Epithelial cell of proximal tubule (primary cell): ENCODE measurements around the gene R3HDM4. TPM values are rescaled to one million over a fixed set of nuclear protein-coding genes. Genes with fewer than 3 reads are reported as not detected.

Experiments used
- DNase-seq: peaks from one replicate; pipeline ENCODE4 v3.0.0-alpha.2; 2011; ENCODE audit warnings: low read depth
- H3K4me3 ChIP-seq: 2 replicates; pipeline ENCODE4 v1.5.1; 2011; ENCODE audit warnings: low read depth, mild to moderate bottlenecking, low read length
- total RNA-seq: library from RNA; depleted of rRNA; stranded (reverse); fragments of >200 nt; gene quantifications from 2 replicates; pipeline ENCODE4 v1.2.3, GENCODE V29; 2015
- TF ChIP-seq, protein P1 (sequence below): conservative IDR thresholded peaks from 2 replicates; pipeline ENCODE4 v1.5.1; 2012; ENCODE audit warnings: low read depth, mild to moderate bottlenecking, low read length

Gene R3HDM4
- total RNA-seq, 1 donor from 2014 or later, result 49.8 TPM

DNA sequence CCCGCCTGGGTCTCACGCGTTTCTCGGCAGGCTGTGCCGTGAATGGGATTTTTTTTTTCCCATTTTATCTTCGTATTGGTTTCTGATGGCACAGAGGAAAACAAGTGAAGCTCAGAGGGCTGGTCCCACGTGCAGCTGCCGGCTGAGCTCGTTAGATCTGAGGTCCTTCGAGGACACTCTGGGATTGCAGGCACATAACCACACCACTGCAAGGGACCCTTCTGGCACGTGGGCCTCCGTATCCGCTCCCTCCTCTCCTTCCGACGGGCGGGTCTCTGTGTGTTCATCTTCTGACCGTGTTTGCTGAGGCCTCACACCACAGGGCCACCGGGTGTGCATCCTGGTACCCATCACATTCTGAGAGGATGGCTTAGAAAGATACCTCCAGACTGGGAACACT is 36.9 kb downstream of the R3HDM4 start:
- DNase-seq, result no peak
- no peak overlapping the region for H3K4me3 ChIP-seq
- TF ChIP-seq, protein P1, sequence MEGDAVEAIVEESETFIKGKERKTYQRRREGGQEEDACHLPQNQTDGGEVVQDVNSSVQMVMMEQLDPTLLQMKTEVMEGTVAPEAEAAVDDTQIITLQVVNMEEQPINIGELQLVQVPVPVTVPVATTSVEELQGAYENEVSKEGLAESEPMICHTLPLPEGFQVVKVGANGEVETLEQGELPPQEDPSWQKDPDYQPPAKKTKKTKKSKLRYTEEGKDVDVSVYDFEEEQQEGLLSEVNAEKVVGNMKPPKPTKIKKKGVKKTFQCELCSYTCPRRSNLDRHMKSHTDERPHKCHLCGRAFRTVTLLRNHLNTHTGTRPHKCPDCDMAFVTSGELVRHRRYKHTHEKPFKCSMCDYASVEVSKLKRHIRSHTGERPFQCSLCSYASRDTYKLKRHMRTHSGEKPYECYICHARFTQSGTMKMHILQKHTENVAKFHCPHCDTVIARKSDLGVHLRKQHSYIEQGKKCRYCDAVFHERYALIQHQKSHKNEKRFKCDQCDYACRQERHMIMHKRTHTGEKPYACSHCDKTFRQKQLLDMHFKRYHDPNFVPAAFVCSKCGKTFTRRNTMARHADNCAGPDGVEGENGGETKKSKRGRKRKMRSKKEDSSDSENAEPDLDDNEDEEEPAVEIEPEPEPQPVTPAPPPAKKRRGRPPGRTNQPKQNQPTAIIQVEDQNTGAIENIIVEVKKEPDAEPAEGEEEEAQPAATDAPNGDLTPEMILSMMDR, result no peak

DNA sequence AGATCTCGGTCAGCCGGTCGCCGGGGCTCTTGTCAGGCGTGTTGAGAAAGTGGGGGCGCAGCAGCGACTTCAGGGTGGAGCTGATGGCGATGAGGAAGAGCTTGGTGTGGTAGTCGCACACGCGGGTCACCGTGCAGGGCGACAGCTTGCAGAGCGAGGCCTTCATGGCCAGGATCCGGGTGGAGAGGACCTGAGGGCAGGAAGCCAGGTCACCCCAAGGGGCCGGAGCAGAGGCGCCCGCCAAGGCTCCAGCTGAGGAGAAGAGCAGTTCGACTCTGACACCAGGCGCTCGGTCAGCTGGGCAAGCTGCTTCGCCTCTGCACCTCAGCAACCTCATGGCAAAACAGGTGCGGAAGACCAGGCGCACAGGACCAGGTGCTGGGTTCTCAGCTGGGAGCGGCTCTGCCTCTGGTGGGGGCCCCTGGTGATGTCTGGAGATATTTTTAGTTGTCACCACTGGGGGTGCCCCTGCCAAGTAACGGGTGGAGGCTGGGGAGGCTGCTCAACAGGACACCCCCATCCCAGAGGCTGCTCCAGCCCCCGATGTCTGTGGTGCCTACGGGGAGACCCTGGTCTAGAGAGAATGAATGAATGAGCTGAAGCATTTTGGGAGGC is 37.6 kb downstream of the R3HDM4 start:
- TF ChIP-seq, protein P1, result no peak
- H3K4me3 ChIP-seq, result no peak overlapping the region
- DNase-seq, result no peak

DNA sequence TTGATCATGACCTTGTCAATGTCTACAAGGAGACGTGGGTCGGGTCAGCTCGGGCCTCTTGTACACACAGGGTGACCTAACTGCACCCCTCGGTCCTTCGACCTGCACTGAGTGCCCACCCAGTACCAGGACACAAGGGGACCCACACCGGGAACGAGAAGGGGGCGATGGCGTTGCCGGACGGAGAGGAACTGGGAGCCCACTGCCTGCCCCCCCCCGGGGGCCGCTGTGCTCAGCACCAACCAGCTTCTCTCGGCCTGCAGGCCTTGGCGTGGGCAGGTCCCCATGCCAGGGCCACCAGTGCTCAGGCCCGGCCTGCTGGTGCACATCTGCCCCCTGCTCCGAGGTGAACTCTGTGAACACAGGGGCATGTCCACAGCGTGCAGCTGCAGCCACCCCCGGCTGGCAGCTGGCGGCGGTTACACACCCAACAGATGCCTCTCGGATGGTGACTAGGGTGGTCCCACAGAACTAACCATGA is 39.4 kb downstream of the R3HDM4 start:
- TF ChIP-seq, protein P1, result no peak
- no peak overlapping the region for H3K4me3 ChIP-seq
- DNase-seq, result no peak

DNA sequence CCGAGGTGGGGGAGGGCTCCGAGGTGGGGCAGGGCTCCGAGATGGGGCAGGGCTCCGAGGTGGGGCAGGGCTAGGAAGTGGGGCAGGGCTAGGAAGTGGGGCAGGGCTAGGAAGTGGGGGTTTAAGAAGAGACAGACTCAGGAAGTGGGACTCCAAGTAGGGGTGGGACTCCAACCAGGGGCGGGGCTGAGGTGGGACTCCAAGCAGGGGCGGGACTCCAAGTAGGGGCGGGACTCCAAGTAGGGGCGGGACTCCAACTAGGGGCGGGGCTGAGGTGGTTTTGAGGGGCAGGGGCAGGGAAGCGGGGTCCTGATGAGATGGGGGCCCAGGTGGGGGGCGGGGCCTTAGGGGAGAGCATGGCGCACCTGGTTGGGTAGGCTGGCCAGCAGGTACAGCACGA is 39.9 kb downstream of the R3HDM4 start:
- DNase-seq, result no peak
- TF ChIP-seq, protein P1, result no peak
- H3K4me3 ChIP-seq, result no peak overlapping the region

DNA sequence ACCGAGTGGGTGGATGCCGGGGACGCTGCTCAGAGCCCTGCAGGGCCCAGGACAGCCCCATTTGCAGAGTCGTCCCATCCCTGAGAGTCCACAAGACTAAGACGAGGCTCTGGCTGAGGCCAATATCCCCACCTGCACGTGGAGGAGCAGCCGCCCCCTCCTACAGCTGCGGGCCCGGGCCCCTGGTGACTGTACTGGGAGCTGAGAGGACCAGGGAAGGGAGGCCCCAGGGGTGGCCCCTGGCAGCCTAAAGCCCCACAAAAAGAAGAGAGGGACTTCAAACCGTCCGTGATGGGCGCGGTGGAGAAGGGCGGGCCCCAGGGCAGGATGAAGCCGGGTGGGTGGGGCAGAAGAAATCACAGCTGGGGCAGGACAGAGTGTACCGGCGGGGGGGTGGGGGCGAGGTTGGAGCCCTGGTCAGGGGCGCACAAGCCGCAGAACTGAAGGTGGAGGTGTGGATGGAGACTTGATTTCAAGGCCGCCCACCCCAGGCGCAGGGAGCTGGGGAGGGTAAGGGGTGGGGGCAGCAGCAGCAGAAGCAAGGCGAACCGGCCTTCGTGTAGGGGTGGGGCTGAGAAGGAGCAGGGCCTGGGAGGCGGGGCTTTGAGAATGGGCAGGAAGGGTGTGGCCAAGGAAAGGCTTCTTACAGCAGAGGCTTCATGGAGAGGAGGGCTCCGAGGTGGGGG is 40.6 kb downstream of the R3HDM4 start:
- no peak overlapping the region for H3K4me3 ChIP-seq
- DNase-seq, result no peak
- TF ChIP-seq, protein P1, result no peak

DNA sequence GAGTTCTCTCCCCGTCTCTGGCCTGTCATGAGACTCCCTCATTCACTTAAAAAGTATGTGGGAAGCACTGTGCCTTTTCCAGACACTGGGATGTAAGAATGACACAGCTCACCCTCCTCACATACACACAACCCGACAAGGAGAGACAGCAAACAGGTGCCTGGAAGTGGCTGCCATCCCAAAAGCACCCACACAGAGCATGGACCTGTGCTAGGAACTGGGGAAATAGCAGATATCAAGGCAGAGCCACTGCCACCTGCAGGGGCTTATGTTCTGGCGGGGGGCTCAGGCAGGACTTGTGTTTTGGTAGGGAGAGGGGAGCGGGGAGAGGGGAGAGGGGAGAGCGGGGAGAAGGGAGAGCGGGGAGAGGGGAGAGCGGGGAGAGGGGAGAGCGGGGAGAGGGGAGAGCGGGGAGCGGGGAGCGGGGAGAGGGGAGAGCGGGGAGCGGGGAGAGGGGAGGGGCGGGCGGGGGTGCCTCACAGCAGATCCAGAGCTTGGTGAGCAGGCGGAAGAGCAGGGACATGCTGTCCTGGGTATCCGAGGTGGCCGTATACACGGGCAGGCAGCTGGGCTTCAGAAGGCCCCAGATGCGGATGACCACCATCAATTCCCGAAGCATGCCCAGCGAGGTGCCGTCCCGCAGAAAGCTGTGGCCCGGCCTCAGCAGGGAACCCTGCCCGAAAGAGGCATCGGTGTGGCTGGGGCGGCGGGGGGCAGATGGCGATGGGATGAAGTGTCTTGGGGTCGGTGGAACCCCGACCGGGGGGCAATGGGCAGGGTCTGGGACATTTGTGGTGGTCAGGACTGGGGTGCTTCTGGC is 41.4 kb downstream of the R3HDM4 start:
- no peak overlapping the region for H3K4me3 ChIP-seq

More for the DNA sequence above, 41.4 kb downstream of the R3HDM4 start:
- no peak for DNase-seq
- TF ChIP-seq, protein P1, result no peak
